HG03354 (cell line): ENCODE measurements around the gene SZRD1.
A peak's percentile ranks its signal among the peaks of the same experiment; 100 is the strongest.

ENCODE experiments used
- ATAC-seq: cut with Tn5 transposase; IDR thresholded peaks from one replicate; pipeline ENCODE4 v1.9.1; 2021; ENCODE audit warnings: mild to moderate bottlenecking; ENCODE audit not compliant: unreplicated experiment, poor library complexity, severe bottlenecking

SZRD1 gene

DNA sequence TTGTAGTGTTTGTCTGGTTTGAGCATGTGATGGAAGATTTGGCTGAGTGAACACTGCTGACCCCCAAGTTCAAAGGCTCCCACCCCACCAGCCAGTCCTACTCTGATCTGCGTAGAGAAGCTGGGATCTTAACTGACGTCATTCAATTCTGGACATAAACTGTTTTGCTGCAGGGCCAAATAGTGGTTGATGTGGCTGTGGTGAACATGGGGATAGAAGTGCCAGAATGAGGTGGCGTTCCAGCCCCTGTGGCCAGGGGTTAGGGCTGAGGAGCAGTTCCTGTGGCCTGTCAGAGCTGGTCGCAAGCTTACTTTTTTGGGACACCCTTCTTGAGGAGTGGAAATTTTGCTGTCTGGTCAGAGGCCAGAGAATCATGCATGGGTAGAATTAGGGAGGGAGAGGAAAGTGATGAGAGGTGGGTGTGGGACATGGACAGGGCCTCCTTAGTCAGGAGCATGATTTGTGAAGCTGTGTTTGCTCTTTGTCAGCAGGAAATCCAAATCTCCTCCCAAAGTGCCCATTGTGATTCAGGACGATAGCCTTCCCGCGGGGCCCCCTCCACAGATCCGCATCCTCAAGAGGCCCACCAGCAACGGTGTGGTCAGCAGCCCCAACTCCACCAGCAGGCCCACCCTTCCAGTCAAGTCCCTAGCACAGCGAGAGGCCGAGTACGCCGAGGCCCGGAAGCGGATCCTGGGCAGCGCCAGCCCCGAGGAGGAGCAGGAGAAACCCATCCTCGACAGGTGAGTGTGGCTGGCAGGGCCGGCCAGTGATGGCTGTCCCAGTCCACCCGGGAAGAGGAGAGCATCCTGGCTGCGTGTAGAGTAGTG is 25.9 kb downstream of the SZRD1 start:
- no peak for ATAC-seq

DNA sequence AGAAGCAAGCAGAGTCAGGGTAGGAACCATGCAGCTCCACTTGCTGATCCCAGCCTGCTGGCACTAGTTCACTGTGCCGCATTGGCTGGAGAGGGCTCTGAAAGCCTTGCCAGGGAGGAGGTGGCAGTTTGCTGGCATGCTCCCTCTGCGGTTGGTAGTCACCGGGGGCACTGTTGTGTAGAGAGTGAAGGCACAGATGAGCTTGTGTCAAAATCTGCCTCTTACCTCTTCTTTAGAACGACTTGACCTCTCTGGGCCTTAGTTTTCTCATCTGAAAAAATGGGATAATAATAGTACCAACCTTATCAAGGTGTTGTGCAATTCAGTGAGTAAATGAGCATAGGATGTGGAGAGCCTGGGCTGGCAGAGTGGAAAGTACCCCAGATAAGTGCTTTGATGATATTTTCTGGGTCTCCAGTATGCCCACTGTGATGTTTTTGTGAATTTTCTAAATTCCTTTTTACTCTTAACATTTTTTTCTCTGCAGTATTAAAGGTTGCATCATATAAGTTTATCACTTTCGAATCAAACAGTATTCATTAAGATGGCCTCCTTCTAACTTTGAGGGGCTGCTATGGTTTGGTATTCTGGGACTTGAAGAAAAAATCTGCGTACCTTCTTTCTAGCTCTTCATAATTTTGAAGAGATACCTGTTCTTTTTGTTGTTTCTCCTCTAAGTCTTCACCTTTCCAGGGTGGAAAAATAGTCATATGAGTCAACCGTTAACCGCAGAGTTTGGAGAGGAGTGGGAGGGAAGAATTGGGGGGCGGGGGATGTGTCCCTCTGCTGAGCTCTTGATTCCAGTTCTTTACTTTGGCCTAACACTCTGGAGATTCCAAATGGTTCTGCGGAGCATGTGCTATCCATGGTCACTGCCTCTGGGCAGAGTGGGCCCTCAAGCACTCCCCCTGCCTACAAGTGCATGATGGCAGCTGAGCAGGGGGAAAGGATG is 26.8 kb downstream of the SZRD1 start:
- ATAC-seq, result no peak

DNA sequence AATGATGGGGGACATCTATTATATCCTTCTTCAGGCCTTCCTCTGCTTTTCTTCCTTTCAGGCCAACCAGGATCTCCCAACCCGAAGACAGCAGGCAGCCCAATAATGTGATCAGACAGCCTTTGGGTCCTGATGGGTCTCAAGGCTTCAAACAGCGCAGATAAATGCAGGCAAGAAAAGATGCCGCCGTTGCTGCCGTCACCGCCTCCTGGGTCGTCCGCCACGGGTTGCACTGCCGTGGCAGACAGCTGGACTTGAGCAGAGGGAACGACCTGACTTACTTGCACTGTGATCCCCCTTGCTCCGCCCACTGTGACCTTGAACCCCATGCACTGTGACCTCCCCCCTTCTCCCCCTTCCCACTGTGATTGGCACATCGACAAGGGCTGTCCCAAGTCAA is 27.9 kb downstream of the SZRD1 start:
- no peak for ATAC-seq

DNA sequence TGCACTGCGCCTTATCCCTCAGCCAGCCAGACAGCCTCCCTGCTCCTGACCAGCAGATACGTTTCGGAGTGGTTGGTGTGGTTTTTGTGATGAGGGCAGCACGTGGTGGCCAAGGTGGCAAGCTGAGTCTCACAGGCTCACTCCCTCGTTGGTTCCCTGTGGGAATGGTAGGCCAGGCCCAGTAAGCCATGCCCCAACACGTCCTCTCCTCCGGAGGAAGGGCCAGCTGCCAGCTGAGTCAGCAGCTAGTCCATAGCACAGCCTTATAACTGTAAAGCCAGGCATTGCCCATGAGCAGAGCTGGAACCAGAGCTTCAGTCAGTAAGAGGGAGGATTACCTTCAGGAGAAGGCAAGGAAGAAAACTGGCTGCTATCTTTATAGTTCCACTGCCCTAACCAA is 29.5 kb downstream of the SZRD1 start:
- ATAC-seq, result no peak

DNA sequence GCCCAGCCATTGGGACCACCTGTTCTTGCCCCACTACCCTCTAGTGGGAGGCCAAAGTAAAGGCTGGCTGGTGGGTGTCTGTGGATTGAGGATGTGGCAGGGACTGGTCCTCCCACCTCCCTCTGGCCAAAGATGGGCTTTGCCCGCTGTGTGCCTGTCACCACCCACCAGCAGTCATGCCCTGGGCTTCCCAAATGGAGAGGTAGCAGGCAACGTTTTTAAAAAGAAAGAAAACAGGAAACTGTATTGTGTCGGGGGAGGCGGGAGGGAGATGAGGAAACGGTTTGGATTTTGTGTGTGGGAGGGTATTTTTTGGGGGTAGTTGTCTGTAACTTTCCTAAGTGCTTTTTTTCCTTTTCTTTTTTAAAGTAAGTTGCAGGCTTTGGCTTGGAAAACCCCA is 30.1 kb downstream of the SZRD1 start:
- no peak for ATAC-seq

DNA sequence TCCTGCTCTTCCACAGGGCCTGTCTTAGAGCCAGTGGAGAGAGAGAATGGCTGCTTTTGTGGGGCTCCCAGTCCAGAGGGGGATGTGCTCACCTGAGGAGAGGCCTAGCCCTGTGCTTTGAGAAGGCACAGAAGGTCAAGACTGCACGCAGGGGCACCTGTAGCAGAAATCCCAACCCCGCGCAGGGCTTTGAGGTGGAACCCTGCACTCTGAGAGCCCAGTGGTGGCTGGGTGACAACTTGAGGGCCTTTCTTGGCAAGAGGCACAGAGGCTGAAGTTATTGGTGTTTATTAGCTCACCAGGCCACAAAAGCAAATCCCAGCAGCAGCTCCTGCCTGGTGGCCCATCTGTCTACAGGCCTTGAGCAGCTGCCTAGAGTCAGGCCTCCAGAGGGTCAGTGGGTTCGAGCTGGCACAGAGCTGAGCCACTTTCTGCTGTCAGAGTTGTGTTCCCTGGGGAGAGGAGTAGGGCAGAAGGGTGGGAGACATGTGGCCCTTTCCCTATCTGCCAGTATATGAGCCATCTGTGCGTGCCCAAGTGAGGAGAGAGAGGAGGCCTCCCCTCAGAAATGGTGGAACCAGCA is 31.4 kb downstream of the SZRD1 start:
- no peak for ATAC-seq

DNA sequence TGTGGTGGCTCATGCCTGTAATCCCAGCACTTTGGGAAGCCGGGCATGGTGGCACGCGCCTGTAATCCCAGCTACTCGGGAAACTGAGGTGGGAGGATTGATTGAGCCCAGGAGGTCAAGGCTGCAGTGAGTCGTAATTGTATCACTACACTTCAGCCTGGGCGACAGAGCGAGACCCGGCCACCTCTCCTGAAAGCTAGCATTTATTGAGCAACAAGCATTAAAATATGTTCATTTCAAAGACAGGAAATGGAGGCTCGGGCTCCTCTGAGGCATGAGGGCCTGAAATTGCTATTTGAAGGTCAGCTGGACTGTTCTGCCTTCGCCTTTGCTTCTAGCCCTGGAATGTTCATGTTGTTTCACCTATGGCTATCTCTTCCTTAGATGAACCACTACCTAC is 35.7 kb downstream of the SZRD1 start:
- no peak for ATAC-seq

DNA sequence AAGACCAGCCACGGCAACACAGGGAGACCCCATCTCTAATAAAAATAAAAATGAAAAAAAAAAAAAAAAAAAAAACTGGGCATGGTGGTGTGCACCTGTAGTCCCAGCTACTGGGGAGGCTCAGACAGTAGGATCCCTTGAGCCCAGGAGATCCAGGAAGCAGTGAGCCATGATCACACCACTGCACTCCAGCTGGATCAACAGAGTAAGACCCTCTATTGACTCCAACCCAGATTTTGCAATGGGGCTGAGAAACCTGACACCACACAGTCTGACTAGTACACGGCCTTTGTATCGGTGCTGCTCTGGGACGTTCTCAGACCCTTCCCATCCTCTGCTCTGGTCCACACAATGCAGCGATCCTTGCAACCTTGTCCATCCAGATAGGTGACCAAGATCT is 38.4 kb downstream of the SZRD1 start:
- no peak for ATAC-seq

DNA sequence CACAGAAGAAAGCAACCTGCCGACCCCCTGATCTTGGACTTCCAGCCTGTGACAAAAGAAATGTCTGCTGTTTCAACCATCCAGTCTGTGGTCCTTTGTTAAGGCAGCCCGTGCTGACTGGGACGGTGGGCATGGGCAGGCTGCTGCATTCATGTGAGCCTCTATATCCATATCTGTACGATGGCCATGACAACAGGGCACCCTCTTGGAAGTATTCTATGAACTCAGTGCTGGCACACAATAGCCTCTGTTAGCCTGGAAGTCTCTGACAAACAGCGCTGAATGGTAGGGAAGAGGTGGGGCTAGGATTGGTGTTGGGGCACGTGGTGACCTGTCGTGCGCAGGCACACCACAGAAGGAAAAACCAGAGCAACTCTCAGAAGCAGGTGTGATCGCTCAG is 39.8 kb downstream of the SZRD1 start:
- no peak for ATAC-seq

DNA sequence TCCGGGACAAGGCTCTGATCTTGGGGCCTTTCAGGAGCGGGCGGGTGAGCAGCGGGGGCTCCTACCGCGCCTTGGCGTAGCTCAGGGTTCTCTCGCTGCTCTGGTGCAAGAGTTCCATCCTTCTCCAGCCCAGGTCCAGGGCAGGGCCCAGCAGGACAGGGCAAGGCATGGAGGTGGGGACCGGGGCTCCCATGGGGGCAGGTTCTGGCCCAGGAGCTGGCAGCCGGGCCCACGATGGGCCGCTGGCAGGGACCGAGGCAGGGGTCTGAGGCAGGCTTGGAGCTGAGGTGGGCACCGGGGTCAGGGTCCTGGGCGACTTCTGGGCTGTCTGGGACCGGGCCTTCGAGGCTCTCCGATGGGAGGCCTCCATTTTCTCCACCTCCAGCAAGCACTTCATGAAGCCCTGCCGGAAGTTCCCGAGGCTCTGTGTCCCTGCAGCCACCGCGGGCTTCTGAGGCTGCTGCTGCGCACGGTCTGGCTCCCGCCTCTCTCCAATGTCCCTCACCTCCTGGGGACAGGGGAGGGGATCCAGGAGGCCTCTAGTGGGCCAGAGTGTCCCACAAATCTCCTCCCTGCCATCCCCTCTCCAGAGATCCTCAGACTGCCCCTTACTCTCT is 42.6 kb downstream of the SZRD1 start:
- ATAC-seq, result no peak

DNA sequence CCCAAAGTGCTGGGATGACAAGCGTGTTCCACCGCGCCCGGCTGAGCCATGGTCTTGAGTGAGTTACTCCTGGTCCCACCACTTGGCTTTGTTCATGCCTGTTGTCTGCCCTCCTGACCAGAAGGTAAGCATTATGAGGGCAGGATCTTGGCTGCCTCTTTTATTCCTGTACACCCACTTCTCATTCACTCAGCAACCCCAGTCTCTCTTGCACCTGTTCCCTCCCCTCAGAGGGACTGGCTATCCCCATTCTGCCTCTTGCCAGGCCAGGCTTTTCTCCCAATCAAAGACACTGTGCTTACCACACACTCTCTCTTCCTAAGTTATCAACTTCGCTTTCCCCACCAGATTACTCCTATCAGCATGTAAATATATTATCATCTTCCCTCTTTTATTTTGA is 43.8 kb downstream of the SZRD1 start:
- no peak for ATAC-seq

DNA sequence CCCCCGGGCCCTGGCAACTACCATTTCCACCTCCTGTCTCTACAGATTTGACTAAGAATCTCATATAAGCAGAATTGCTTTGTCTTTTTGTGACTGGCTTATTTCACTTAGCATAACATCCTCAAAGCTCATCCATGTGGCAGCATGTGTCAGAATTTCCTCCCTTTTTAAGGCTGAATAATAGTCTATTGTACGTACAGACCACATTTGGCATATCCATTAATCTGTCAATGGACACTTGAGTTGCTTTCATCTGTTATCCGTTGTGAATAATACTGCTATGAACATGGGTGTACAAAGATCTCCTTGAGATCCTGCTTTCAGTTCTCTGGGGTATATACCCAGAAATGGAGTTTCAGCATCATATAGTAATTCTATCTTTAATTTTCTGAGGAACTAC is 46.1 kb downstream of the SZRD1 start:
- no peak for ATAC-seq

DNA sequence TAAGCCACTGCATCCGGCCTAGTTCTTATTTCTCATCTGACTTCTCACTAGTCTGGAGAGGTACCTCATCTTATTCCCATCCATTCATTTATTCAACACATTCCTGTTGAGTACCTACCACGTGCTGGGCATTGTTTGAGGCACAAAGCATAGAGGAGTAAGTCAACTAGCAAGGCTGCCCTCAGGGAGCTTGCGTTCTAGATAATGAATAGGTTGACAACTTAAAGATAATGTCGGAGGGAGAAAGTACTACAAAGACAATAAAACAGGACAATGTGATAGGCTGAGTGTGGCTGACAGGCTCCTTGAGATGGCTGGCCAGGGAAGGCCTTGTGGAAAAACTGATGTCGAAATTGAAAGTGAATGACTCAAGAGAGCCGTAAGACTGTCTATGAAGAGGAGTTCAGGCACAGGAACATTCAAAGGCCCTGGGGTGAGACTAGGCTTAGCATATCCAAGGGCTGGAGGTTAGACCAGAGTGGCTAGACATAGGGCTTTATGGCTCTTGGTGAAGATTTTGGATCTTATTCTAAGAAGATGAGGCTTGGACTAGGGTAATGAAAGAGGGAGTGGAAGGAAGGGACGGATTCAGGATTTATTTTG is 51.9 kb downstream of the SZRD1 start:
- ATAC-seq, result no peak

DNA sequence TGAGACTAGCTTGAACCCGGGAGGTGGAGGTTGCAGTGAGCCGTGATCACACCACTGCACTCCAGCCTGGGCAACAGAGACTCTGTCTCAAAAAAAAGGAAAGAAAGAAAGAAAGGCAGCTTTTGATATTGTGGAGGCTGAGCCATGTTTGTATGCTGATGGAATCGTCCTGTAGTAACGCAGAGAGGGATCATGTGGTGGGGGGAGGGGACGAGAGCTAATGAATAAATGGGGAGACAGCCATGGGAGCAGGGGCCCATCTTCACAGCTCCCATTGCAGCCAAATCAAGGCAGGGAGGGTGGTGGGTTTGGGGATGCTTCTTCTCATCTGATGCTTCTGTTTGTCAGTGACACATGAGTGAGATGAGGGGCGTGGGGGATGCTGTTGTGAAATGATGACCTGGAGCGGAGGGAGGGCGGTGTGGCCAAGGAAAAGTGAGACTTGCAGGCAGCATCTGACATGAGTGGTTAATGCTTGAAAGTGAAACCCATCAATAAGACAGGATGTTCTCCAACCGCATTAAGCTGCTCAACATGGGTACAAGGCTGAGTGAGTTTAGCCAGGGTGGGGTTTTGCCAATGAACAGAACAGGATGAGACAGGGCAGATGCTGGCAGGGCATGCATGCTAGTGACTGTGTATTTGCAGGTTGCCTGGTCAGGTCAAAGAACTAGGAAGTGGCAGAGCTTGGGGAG is 53.5 kb downstream of the SZRD1 start:
- peak; percentile 92 for ATAC-seq

DNA sequence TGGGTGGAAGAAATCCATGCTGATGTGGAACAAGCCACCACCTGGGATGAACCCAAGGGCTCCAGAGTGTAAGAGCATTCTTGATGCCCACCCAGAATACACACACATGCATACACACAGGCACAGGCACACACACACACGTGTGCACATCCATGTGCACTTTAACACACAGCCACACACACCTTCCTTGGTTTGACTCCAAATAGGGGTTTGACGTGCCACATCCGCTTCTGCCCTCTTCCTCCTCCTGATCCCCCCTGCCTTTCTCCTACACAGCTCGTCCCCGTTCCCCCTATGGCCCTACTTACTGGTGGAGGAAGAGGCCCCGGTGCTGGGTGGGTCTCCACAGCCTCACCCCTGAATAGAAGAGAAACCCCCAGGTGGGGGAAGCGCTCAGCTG is 54.2 kb downstream of the SZRD1 start:
- no peak for ATAC-seq

DNA sequence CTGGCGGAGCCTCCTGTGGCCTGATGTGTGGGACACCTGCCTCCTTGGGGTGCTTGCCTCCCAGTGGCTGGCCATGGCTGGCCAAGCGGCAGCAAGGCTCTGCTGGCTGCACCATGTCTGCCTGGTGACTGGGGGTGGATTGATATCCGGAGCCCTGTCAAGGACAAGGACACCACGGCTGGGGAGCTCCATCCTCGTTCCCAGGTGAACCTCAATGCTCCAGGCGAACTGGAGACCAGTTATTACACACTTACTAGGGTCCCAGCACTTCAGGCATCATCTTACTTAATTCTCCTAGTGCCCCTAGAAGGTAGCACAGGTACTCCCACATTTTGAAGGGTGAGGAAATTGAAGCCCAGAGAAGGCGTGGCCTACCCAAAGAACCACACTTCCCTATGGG is 55.0 kb downstream of the SZRD1 start:
- ATAC-seq, result no peak

DNA sequence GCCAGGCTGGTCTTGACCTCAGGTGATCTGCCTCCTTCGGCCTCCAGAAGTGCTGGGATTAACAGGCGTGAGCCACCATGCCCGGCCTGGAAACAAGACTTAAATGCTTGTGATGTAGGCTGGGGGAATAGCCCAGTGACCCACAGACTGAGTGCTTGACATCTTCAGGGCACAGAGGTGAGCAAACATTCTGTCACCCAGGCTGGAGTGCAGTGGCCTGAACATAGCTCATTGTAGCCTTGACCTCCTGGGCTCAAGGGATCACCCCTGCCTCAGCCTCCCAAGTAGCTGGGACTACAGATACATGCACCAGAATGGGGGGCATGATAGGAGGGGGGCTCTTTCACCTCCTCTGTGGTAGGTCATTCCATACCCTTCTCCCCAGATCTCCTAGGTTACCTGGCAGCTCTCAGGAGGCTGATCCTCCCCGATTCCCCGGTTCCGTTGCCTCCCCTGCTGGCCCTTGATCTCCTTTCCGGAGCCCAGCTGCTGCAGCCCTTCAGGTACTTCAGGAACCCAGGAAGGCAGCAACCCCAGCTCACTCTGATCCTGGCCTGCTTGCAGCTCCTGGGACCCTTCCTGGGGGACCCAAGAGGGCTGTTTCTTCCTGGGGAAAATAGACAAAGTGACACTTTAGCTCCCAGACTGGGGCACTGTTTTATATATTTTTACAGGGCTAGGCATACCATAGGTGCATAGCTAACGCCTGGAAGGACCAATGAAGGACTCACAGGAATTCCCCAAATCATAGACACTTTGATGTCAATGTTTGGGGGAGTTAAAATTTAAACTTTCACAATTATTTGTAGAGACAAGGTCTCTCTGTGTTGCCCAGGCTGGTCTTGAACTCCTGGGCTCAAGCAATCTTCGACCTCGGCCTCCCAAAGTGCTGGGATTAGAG is 58.3 kb downstream of the SZRD1 start:
- ATAC-seq, result no peak

DNA sequence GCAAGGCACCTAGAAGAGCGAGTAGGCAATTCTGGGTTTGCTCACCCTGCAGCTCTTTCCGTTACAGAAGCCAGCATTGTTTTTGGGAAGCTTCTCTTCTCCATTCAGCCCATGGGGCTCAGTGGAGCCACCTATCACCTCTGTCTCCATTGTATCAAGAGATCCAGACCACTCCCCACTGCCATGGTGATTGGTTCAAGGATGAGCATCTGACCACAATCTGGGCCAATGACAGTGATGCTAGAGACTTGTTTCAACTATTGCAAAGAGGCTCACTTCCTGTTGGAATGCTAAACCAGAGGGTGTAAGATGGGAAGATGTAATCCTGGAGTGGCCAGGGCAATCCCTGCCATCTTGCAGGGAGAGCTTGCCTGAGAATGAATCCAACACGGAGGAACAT is 63.6 kb downstream of the SZRD1 start:
- ATAC-seq, result no peak
